ENCODE data around the gene SHISA9.

GRCh38 chr16:13223666-13224065, 322.3 kb downstream of the SHISA9 start:
- TF ChIP-seq CTCF (IDR thresholded peaks at IDR 0.05) (no peak), POLR2A (IDR thresholded peaks at IDR 0.05) (no peak)
